ENCODE results near the gene SOX8. TPM values are rescaled to one million over a fixed set of nuclear protein-coding genes. Genes with fewer than 3 reads are reported as not detected.

The SOX8 gene
- total RNA-seq, 1 donor from 2014 or later = 0.81 TPM

DNA sequence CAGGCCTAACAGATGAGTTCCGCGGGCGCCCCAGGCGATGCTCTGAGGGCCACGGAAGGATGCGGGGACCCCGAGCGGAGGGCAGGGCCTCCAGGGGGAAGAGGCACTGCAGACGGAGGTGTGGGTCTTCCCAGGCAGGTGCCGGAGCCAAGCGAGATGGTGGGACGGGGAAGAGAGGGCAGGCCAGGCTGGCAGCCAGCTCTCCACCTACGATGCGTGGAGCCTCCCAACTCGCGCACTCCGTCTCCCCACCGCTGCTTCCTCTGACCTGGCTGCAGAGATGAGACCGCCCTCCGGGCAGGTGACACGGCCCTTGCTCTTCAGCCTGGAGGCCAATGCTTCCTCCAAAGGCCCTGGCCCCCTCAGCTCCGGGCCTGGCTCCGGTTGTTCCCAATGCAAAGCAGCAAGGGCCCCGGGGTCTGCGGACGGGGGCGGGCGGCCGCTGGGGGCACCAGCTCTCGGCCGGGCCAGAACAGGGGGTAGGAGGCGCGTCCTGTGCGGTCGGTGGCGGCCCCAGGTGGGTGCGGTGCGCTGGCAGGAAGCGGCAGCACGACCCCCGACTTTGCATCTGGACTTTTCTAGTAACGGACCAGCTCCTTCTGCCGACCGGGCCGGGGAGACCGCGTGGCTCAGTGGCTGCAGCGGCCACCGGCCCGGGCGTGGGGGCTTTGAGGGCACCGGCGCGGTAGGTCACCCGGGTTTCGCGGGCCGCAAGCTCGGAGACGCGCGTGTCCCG is 1.5 kb upstream of the SOX8 start:
- Histone ChIP-seq H3K4me3 (peak overlapping the region; percentile 43), H3K36me3 (no peaks in the 10 kb centered on the region), H3K9me3 (no peaks in the 10 kb centered on the region), H3K27ac (no peak overlapping the region), H3K4me1 (peaks cover 7% of the 10 kb centered on the region), H3K27me3 (peaks cover 41% of the 10 kb centered on the region)
- intact Hi-C loops (cut with DNase I) = no loop called here
- ATAC-seq (no peak), DNase-seq (no peak)
- no peak for TF ChIP-seq CTCF (IDR thresholded peaks at IDR 0.05)

- no peak overlapping the region for H3K27ac ChIP-seq
- ATAC-seq (no peak), DNase-seq (no peak)
- peak overlapping the region; percentile 43 for H3K4me3 ChIP-seq
- H3K36me3 ChIP-seq = no peaks in the 10 kb centered on the region
- intact Hi-C loops (cut with DNase I) = no loop called here
- TF ChIP-seq CTCF (IDR thresholded peaks at IDR 0.05) = no peak
- H3K27me3 ChIP-seq = peaks cover 41% of the 10 kb centered on the region
- H3K4me1 ChIP-seq = peaks cover 7% of the 10 kb centered on the region
- H3K9me3 ChIP-seq = no peaks in the 10 kb centered on the region
Observed at GRCh38 chr16:980595-980854, 1.0 kb upstream of the SOX8 start.

DNA sequence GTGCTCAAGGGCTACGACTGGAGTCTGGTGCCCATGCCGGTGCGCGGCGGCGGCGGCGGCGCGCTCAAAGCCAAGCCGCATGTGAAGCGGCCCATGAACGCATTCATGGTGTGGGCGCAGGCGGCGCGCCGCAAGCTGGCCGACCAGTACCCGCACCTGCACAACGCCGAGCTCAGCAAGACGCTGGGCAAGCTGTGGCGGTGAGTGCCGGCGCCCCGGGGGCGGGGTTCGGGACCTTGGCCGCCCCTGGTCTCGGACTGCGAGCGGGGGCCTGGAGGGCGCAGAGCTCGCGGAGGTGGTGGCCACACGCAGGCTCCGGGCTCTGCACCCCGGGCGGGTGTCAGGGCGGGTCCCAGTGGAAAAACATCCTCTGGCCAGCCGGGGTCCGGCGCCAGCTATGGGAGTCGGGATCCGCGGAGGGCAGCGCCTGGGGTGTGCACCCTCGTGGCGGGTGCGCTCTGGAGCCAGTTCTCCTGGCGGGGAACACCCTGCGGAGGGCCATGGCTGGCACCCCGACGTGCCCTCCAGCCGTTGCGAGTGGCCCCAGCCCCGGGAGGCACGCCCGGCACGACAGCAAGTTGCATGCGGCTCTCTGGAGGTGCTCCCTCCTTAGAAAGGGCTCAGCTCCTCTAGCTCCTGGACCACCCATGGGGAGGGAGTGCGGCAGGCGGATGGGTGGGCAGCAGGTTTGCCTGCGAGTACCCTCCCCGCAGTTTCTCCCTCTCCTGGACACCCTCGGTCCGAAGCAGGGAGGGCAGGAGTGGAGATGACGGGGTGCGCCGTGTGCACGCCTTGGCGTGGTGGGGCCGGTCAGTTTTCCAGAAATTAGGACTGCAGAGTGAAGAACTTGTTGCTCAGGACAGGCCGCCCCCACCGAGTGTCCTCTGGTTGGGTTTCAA is 824 bp downstream of the SOX8 start:
- H3K36me3 ChIP-seq = no peaks in the 10 kb centered on the region
- DNase-seq (no peak), ATAC-seq (no peak)
- intact Hi-C loops (cut with DNase I) = no loop called here
- H3K9me3 ChIP-seq = no peaks in the 10 kb centered on the region
- H3K4me1 ChIP-seq = peaks cover 7% of the 10 kb centered on the region
- H3K27ac ChIP-seq = no peak overlapping the region
- peak overlapping the region; percentile 21 for H3K4me3 ChIP-seq
- H3K27me3 ChIP-seq = peaks cover 41% of the 10 kb centered on the region
- no peak for TF ChIP-seq CTCF (IDR thresholded peaks at IDR 0.05)

DNA sequence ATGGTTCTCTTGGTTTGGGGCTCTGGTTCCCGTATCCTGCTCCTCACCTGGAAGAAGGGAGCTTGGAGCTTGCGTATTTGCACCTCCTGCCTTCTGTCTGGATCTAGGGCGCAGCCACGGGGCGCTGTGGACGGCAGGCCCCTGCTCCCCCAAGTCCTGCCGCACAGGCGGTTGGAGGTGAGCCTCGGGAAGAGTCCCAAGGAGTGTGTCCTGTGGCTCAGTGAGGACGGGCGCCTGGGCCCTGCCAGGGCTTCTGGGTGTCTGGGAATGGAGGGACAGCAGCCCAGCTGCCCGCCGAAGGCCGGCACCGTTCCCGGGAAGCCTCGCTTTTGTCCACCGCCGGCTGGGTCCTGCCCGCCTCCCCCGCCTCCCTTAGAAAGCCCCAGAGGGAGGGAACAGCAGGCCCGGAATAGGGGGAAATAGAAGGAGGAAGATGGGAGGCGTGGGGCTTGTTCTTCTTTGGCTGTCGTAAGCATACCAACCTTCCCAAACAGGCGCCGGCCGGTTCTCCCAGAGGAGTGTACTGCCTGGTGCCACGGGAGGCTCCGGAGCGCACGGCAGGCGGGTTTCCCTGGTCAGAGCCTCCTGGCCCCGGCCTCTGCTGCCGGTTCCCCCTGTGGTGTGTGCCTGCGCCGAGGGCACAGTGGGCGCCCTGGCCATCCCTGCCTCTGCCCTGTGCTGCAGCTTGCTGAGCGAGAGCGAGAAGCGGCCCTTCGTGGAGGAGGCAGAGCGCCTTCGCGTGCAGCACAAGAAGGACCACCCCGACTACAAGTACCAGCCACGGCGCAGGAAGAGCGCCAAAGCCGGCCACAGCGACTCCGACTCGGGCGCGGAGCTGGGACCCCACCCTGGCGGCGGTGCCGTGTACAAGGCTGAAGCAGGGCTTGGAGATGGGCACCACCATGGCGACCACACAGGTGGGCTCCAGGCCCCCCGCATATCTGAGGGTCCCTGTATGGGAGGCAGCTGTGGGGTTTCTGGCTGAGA is 1.8 kb downstream of the SOX8 start:
- TF ChIP-seq CTCF (IDR thresholded peaks at IDR 0.05) = no peak
- Histone ChIP-seq H3K36me3 (no peaks in the 10 kb centered on the region), H3K9me3 (no peaks in the 10 kb centered on the region), H3K27ac (no peak overlapping the region), H3K27me3 (peaks cover 39% of the 10 kb centered on the region), H3K4me3 (no peak overlapping the region), H3K4me1 (peaks cover 7% of the 10 kb centered on the region)
- no peak for DNase-seq
- intact Hi-C loops (cut with DNase I) = no loop called here
- ATAC-seq = no peak

- ATAC-seq (no peak), DNase-seq (no peak)
- TF ChIP-seq CTCF (IDR thresholded peaks at IDR 0.05) = no peak
- H3K36me3 ChIP-seq = no peaks in the 10 kb centered on the region
- H3K27me3 ChIP-seq = peaks cover 32% of the 10 kb centered on the region
- intact Hi-C loops (cut with DNase I) = no loop called here
- no peaks in the 10 kb centered on the region for H3K9me3 ChIP-seq
- H3K4me1 ChIP-seq = peaks cover 7% of the 10 kb centered on the region
- no peak overlapping the region for H3K27ac ChIP-seq
- H3K4me3 ChIP-seq = no peak overlapping the region
Observed at GRCh38 chr16:984121-984694, 2.6 kb downstream of the SOX8 start.
